Mesenchymal stem cell (in vitro differentiated cells and primary cell): ENCODE data around the gene RPL6.
"Not testable (repeated sequence)": the region's sequence is repeated elsewhere in the genome, so short reads cannot be mapped to it uniquely, and the experiment has no call there.

Experiments used
- DNase-seq: peaks from one replicate; pipeline ENCODE4 v3.0.0-alpha.2; 2013
- H2AFZ ChIP-seq: one replicate; pipeline ENCODE4 v1.6.1; 2013; ENCODE audit warnings: low read depth, mild to moderate bottlenecking, control low read depth, inconsistent platforms, low read length, moderate library complexity
- H2AK5ac ChIP-seq: 2 replicates; pipeline ENCODE4 v1.6.1; 2013; ENCODE audit warnings: low read length, moderate library complexity, mild to moderate bottlenecking, inconsistent platforms; ENCODE audit not compliant: severe bottlenecking
- H2BK120ac ChIP-seq: one replicate; pipeline ENCODE4 v1.6.1; 2013; ENCODE audit warnings: low read depth, mild to moderate bottlenecking, inconsistent platforms, low read length, moderate library complexity
- H2BK12ac ChIP-seq, 2 experiments: one replicate each; pipeline ENCODE4 v1.6.1; 2013; ENCODE audit warnings: inconsistent platforms in 2 of 2, low read length in 2 of 2, mild to moderate bottlenecking in 2 of 2, moderate library complexity in 2 of 2, control low read depth in 1 of 2
- H2BK15ac ChIP-seq: one replicate; pipeline ENCODE4 v1.6.1; 2013; ENCODE audit warnings: mild to moderate bottlenecking, low read depth, inconsistent platforms; ENCODE audit not compliant: poor library complexity, severe bottlenecking
- H2BK5ac ChIP-seq: 2 replicates; pipeline ENCODE4 v1.6.1; 2013; ENCODE audit warnings: low read depth, mild to moderate bottlenecking, low read length, control low read depth, inconsistent platforms; ENCODE audit not compliant: poor library complexity, severe bottlenecking
- H3K14ac ChIP-seq, 2 experiments: one replicate each; pipeline ENCODE4 v1.6.1; 2013; ENCODE audit warnings: inconsistent platforms in 2 of 2, low read length in 2 of 2, control low read depth in 1 of 2, mild to moderate bottlenecking in 1 of 2, moderate library complexity in 1 of 2
- H3K18ac ChIP-seq, 2 experiments: one replicate each; pipeline ENCODE4 v1.6.1; 2013; ENCODE audit warnings: inconsistent platforms in 2 of 2, low read length in 2 of 2, control low read depth in 1 of 2, low read depth in 1 of 2, mild to moderate bottlenecking in 1 of 2
- H3K23ac ChIP-seq, 2 experiments: one replicate each; pipeline ENCODE4 v1.6.1; 2013; ENCODE audit warnings: inconsistent platforms in 2 of 2, low read length in 2 of 2, mild to moderate bottlenecking in 2 of 2, moderate library complexity in 2 of 2, control low read depth in 1 of 2
- H3K27ac ChIP-seq: 2 replicates; pipeline ENCODE4 v1.5.1; 2013; ENCODE audit warnings: mild to moderate bottlenecking, moderate library complexity, low read length, control low read depth, inconsistent platforms; ENCODE audit not compliant: poor library complexity, severe bottlenecking
- H3K27me3 ChIP-seq, 2 experiments: 2 replicates each; pipeline versions ENCODE4 v1.6.1 to v1.7.0; 2013; ENCODE audit warnings: low read length in 2 of 2, mild to moderate bottlenecking in 2 of 2, moderate library complexity in 2 of 2, control low read depth in 1 of 2, inconsistent platforms in 1 of 2; ENCODE audit not compliant: control insufficient read depth in 1 of 2, insufficient read depth in 1 of 2
- H3K36me3 ChIP-seq, 2 experiments: 2 replicates each; pipeline versions ENCODE4 v1.6.1 to v1.7.0; 2013; ENCODE audit warnings: low read length in 2 of 2, control low read depth in 1 of 2, inconsistent platforms in 1 of 2, low read depth in 1 of 2, mild to moderate bottlenecking in 1 of 2; ENCODE audit not compliant: insufficient read depth in 2 of 2, control insufficient read depth in 1 of 2
- H3K4ac ChIP-seq, 2 experiments: one replicate each; pipeline ENCODE4 v1.6.1; 2013; ENCODE audit warnings: inconsistent platforms in 2 of 2, low read length in 2 of 2, mild to moderate bottlenecking in 2 of 2, moderate library complexity in 2 of 2, control low read depth in 1 of 2, low read depth in 1 of 2
- H3K4me1 ChIP-seq: 2 replicates; pipeline ENCODE4 v1.6.1; 2013; ENCODE audit warnings: low read depth, low read length, control low read depth; ENCODE audit not compliant: control insufficient read depth, insufficient read depth
- H3K4me2 ChIP-seq: 2 replicates; pipeline ENCODE4 v1.6.1; 2013; ENCODE audit warnings: low read length, mild to moderate bottlenecking, inconsistent platforms; ENCODE audit not compliant: poor library complexity, severe bottlenecking
- H3K4me3 ChIP-seq, 2 experiments: 2 replicates each; pipeline versions ENCODE4 v1.5.1 to v1.7.0; 2013; ENCODE audit warnings: low read length in 2 of 2, mild to moderate bottlenecking in 2 of 2, control low read depth in 1 of 2, low read depth in 1 of 2; ENCODE audit not compliant: insufficient read depth in 1 of 2
- H3K79me1 ChIP-seq: replicated peaks from 2 replicates; pipeline ENCODE4 v1.6.1; 2013; ENCODE audit warnings: mild to moderate bottlenecking, control low read depth, low read length, inconsistent platforms; ENCODE audit not compliant: poor library complexity, severe bottlenecking
- H3K9ac ChIP-seq: 2 replicates; pipeline ENCODE4 v1.7.0; 2013; ENCODE audit warnings: mild to moderate bottlenecking, low read length, moderate library complexity
- H3K9me3 ChIP-seq: 2 replicates; pipeline ENCODE4 v1.7.0; 2013; ENCODE audit warnings: mild to moderate bottlenecking, low read length; ENCODE audit not compliant: control insufficient read depth
- H4K8ac ChIP-seq: one replicate; pipeline ENCODE4 v1.6.1; 2013; ENCODE audit warnings: inconsistent platforms, mild to moderate bottlenecking, low read length, moderate library complexity
- H4K91ac ChIP-seq: one replicate; pipeline ENCODE4 v1.6.1; 2013; ENCODE audit warnings: mild to moderate bottlenecking, low read length, inconsistent platforms
- WGBS: methylation state at CpG from one replicate; pipeline ENCODE4 v1.1.7; 2013; ENCODE audit warnings: mixed read lengths; 5-methylcytosine and 5-hydroxymethylcytosine counted together

Gene RPL6

DNA sequence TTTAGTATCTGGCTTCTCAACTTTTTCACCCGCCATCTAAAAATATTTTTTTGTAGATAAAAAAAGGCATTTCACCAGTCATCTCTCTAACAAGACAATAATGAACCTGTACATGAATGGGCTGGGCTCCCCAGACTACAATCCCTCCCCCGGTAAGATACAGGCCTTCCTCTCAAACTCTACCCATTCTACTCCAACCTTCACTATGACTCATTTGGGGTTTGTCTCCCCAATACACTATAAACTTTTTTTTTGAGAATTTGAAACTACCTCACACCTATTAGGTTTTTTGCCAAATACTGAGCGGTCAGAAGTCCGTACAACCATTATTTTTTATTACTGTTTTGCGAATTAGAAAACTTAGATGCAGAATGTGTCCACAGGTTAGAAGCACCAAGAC is 784 bp downstream of the RPL6 start:
- WGBS, result 11% methylated on average over 3 of the region's 5 CpGs
- Histone ChIP-seq H3K9me3 (no peaks in the 10 kb centered on the region), H4K91ac (no peak overlapping the region), H3K23ac (no peak overlapping the region), H3K9ac (peak overlapping the region; percentile 96), H3K18ac (no peak overlapping the region), H4K8ac (no peak overlapping the region), H2BK120ac (no peak overlapping the region), H3K4ac (peak overlapping the region in 1 of 2 experiments; percentile 1), H2BK15ac (no peak overlapping the region), H3K4me1 (peaks cover 5% of the 10 kb centered on the region), H2AK5ac (no peak overlapping the region), H3K27ac (peak overlapping the region; percentile 90), H3K79me1 (no peaks in the 10 kb centered on the region), H3K27me3 (no peaks in the 10 kb centered on the region), H3K4me3 (peak overlapping the region; percentile 62 to 83), H2BK12ac (no peak overlapping the region), H2BK5ac (no peak overlapping the region), H2AFZ (no peak overlapping the region), H3K4me2 (peak overlapping the region; percentile 82), H3K36me3 (peaks cover 20 to 44% of the 10 kb centered on the region in 2 experiments), H3K14ac (no peak overlapping the region)
- peak; percentile 22 for DNase-seq

DNA sequence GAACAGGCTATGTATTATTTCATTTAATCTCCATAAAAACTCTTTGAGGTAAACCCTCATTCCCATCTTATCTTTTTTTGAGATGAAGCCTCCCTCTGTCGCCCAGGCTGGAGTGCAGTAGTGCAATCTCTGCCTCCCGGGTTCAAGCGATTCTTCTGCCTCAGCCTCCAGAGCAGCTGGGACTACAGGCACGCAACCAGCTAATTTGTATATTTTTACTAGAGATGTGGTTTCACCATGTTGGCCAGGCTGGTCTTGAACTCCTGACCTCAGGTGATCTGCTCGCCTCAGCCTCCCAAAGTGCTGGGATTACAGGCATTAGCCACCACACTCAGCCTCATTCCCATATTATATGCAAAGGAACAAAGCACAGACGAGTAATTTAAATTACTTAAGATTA is 1.7 kb downstream of the RPL6 start:
- H3K27ac ChIP-seq, H2BK12ac ChIP-seq, H3K4ac ChIP-seq, H2BK120ac ChIP-seq, H3K14ac ChIP-seq, H3K18ac ChIP-seq, H2BK5ac ChIP-seq, H3K79me1 ChIP-seq, H2AFZ ChIP-seq, H2AK5ac ChIP-seq, H3K27me3 ChIP-seq, H3K4me1 ChIP-seq, H4K91ac ChIP-seq, H2BK15ac ChIP-seq, DNase-seq, H3K9me3 ChIP-seq, H3K23ac ChIP-seq, H4K8ac ChIP-seq: not testable (repeated sequence)
- Histone ChIP-seq H3K4me2 (peak overlapping the region; percentile 55), H3K36me3 (peaks cover 20 to 44% of the 10 kb centered on the region in 2 experiments), H3K9ac (peak overlapping the region; percentile 96), H3K4me3 (peak overlapping the region in 1 of 2 experiments; percentile 83)
- 86% methylated on average over 6 of the region's 6 CpGs for WGBS

DNA sequence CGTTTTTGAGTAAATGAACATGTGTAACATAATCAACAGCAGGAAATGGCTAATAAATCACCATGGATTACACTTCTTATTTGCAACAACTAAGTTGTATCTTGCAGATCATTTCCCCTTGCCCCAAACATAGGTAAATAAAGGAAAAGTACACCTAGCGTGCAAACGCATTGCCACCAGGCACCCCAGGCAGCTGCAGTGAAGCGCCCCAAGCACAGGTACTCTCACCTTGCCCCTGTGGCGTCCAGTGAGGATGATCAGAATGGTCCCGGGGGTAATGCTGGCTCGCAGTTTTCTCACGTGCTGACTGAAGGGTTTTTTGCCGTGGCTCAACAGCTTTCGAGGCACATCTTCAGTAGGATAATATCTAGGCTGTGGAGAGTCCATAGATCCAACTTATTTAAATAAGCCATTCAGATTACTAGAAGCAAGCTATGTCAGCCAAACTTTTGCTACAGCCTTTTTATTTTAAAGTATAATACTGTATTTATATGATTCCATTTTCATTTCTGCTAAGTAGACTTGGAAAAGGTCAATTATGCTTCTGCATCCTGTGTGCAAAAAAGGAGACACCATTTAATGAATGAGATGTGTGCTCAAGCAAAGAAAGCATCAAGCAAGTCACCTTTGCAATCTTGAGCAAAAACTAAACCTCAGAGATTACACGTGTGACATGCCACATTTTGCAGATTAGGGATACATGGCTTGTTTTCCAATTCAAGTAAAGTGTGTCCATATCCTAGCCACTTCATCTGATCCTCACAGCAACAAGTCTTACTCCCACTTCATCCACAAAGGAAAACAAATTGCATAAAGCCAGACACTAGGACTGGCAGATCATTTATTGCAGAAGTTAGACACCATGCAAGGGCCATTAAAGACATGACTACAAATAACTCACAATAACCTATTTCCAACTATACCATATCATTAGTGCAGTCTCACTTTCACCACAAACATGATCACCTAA is 2.6 kb downstream of the RPL6 start:
- H3K14ac ChIP-seq, result no peak overlapping the region
- H2BK15ac ChIP-seq, result no peak overlapping the region
- no peak overlapping the region for H2BK120ac ChIP-seq
- H3K4me1 ChIP-seq, result peaks cover 5% of the 10 kb centered on the region
- H3K36me3 ChIP-seq, result peaks cover 20 to 44% of the 10 kb centered on the region in 2 experiments
- no peaks in the 10 kb centered on the region for H3K27me3 ChIP-seq
- no peak overlapping the region for H2AK5ac ChIP-seq
- H3K23ac ChIP-seq, result no peak overlapping the region
- no peaks in the 10 kb centered on the region for H3K9me3 ChIP-seq
- no peak overlapping the region for H2BK12ac ChIP-seq
- no peak overlapping the region for H2BK5ac ChIP-seq
- no peak overlapping the region for H4K8ac ChIP-seq
- DNase-seq, result no peak
- H4K91ac ChIP-seq, result no peak overlapping the region
- peak overlapping the region; percentile 96 for H3K9ac ChIP-seq
- H3K4me3 ChIP-seq, result peak overlapping the region in 1 of 2 experiments; percentile 83
- H3K27ac ChIP-seq, result no peak overlapping the region
- H3K18ac ChIP-seq, result no peak overlapping the region
- H3K4ac ChIP-seq, result no peak overlapping the region
- H2AFZ ChIP-seq, result no peak overlapping the region
- no peaks in the 10 kb centered on the region for H3K79me1 ChIP-seq
- 94% methylated on average over 6 of the region's 11 CpGs for WGBS
- peak overlapping the region; percentile 55 for H3K4me2 ChIP-seq

DNA sequence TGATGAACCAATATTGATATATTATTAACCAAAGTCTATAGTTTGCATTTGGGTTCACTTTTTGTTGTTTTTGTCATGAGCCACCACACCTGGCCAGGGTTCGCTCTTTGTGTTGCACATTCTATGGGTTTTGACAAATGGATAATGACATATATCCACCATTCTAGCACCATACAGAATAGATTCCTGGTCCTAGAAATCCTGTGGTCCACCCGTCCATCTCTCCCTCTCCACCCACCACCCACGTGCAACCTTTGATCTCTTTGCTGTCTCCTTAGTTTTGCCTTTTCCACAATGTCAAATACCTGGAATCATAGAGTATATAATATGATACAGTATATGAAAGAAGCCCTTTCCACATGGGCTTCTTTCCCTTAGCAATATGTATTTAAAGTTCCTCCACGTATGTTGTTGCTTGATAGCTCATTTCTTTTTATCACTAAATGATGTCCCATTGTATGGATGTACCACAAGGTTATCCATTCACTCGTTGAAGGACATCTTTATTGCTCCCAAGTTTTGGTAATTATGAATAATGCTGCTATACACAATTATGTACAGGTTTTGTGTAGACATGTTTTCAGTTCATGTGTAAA is 7.4 kb downstream of the RPL6 start:
- Histone ChIP-seq H2BK5ac (no peak overlapping the region), H3K79me1 (no peaks in the 10 kb centered on the region), H4K8ac (no peak overlapping the region), H3K4me1 (peaks cover 1% of the 10 kb centered on the region), H2BK12ac (no peak overlapping the region), H2AK5ac (no peak overlapping the region), H3K4ac (no peak overlapping the region), H3K23ac (no peak overlapping the region), H3K27me3 (no peaks in the 10 kb centered on the region), H2AFZ (no peak overlapping the region), H3K4me3 (no peak overlapping the region), H3K36me3 (peaks cover 17 to 31% of the 10 kb centered on the region in 2 experiments), H3K18ac (no peak overlapping the region), H3K9ac (no peak overlapping the region), H3K9me3 (no peaks in the 10 kb centered on the region), H3K14ac (no peak overlapping the region), H2BK120ac (no peak overlapping the region), H3K27ac (no peak overlapping the region), H2BK15ac (no peak overlapping the region), H3K4me2 (no peak overlapping the region), H4K91ac (no peak overlapping the region)
- 87% methylated on average over 4 of the region's 5 CpGs for WGBS
- no peak for DNase-seq
